ENCODE measurements around the gene PVR.

DNA sequence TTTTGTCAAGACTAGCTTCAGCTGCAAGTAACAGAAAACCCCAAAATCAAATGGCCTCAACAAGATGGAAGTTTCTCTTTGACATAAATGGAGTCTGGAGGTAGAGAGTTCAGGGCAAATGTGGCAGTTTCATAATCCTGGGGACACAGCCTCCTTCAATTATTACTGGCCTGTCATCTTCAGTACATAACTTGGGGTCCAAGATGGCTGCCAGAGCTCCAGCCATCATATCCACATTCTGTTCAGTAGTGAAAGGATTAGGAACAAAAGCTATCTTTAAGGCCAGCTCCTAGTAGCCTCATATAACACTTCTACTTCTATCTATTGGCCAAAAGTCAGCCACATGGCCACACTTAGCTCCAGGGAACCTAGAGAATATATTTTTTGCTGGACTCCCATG lies 45.4 kb upstream of the PVR start:
- TF ChIP-seq ZNF70 (CRISPR knock-in tag; IDR thresholded peaks at IDR 0.05) (no peak), ZFP30 (CRISPR knock-in tag; IDR thresholded peaks at IDR 0.05) (no peak), CSDC2 (CRISPR knock-in tag; IDR thresholded peaks at IDR 0.05) (no peak), ZFP3 (CRISPR knock-in tag; IDR thresholded peaks at IDR 0.05) (no peak), SNAI2 (CRISPR knock-in tag; IDR thresholded peaks at IDR 0.05) (no peak), ESRRG (CRISPR knock-in tag; IDR thresholded peaks at IDR 0.05) (no peak), TCF4 (CRISPR knock-in tag; IDR thresholded peaks at IDR 0.05; ENCODE audit: borderline replicate concordance) (no peak)

Data from SK-N-SH treated with all-trans-retinoic acid at 6 μM for 48 hours (cell line).